Activated T-cell treated with anti-CD3 and anti-CD28 coated beads, Interleukin-2, amount 50 U/mL, for 72 hours (primary cell): ENCODE results near the gene UPK3BL2. TPM values are rescaled to one million over a fixed set of nuclear protein-coding genes. Genes with fewer than 3 reads are reported as not detected.
A peak's percentile ranks its signal among the peaks of the same experiment; 100 is the strongest.
"Not testable (repeated sequence)": the region's sequence is repeated elsewhere in the genome, so short reads cannot be mapped to it uniquely, and the experiment has no call there.

ENCODE experiments used
- ATAC-seq, 2 donors: fragments of 150-1000 bp; cut with Tn5 transposase; replicated peaks in 1 of 2; 2 replicates each; pipeline ENCODE4 v1.10.0; 2021; ENCODE audit warnings: moderate library complexity in 2 of 2, mild to moderate bottlenecking in 1 of 2
- DNase-seq, 2 donors: peaks; one replicate each; pipeline ENCODE4 v3.0.0; 2021 to 2022; ENCODE audit warnings: mixed read lengths in 1 of 2
- H3K27ac Mint-ChIP-seq: one replicate; pipeline ENCODE4 v1.8.0; 2022; ENCODE audit warnings: mild to moderate bottlenecking, moderate library complexity, mixed read lengths
- H3K27me3 Mint-ChIP-seq: one replicate; pipeline ENCODE4 v1.8.0; 2022; ENCODE audit warnings: low read depth, mixed read lengths
- H3K36me3 Mint-ChIP-seq, 2 donors: one replicate each; pipeline ENCODE4 v1.8.0; 2022; ENCODE audit warnings: mixed read lengths in 2 of 2, mild to moderate bottlenecking in 1 of 2; ENCODE audit not compliant: insufficient read depth in 2 of 2
- H3K4me1 Mint-ChIP-seq: one replicate; pipeline ENCODE4 v1.8.0; 2022; ENCODE audit warnings: low read depth, mixed read lengths
- H3K4me3 Mint-ChIP-seq, 2 donors: one replicate each; pipeline ENCODE4 v1.8.0; 2022; ENCODE audit warnings: mild to moderate bottlenecking in 2 of 2, mixed read lengths in 2 of 2, moderate library complexity in 2 of 2
- H3K9me3 Mint-ChIP-seq, 2 donors: one replicate each; pipeline ENCODE4 v1.8.0; 2022; ENCODE audit warnings: mixed read lengths in 2 of 2
- total RNA-seq, 2 donors: library from RNA; stranded (reverse); gene quantifications; one replicate each; pipeline ENCODE4 v1.2.3, GENCODE V29; 2022

Gene UPK3BL2
- total RNA-seq, 2 donors from 2014 or later: 24.8 to 37.9 TPM

- not testable (repeated sequence) for H3K4me1 Mint-ChIP-seq, H3K4me3 Mint-ChIP-seq, DNase-seq, H3K9me3 Mint-ChIP-seq, H3K27me3 Mint-ChIP-seq, H3K36me3 Mint-ChIP-seq, H3K27ac Mint-ChIP-seq
- ATAC-seq: peak; percentile 30 to 36
Measured at GRCh38 chr7:102546353-102546752, 2.9 kb upstream of the UPK3BL2 start.

- H3K9me3 Mint-ChIP-seq, H3K36me3 Mint-ChIP-seq, H3K4me1 Mint-ChIP-seq, H3K4me3 Mint-ChIP-seq, ATAC-seq, H3K27me3 Mint-ChIP-seq, H3K27ac Mint-ChIP-seq: not testable (repeated sequence)
- DNase-seq: peak in 1 of 2 donors; percentile 7
Measured at GRCh38 chr7:102545288-102545687, 1.8 kb upstream of the UPK3BL2 start.

- DNase-seq, H3K27ac Mint-ChIP-seq, H3K27me3 Mint-ChIP-seq, H3K9me3 Mint-ChIP-seq, ATAC-seq, H3K4me1 Mint-ChIP-seq, H3K4me3 Mint-ChIP-seq, H3K36me3 Mint-ChIP-seq: not testable (repeated sequence)
Measured at GRCh38 chr7:102544372-102544771, 876 bp upstream of the UPK3BL2 start.

GRCh38 chr7:102542771-102543170 lies 725 bp downstream of the UPK3BL2 start:
- H3K27ac Mint-ChIP-seq, H3K9me3 Mint-ChIP-seq, H3K4me3 Mint-ChIP-seq, H3K4me1 Mint-ChIP-seq, ATAC-seq, DNase-seq, H3K27me3 Mint-ChIP-seq, H3K36me3 Mint-ChIP-seq: not testable (repeated sequence)

- ATAC-seq, H3K4me3 Mint-ChIP-seq, H3K4me1 Mint-ChIP-seq, DNase-seq, H3K36me3 Mint-ChIP-seq, H3K27ac Mint-ChIP-seq, H3K9me3 Mint-ChIP-seq, H3K27me3 Mint-ChIP-seq: not testable (repeated sequence)
Measured at GRCh38 chr7:102542083-102542482, 1.4 kb downstream of the UPK3BL2 start.

GRCh38 chr7:102540604-102541003 lies 2.9 kb downstream of the UPK3BL2 start:
- H3K27ac Mint-ChIP-seq, H3K36me3 Mint-ChIP-seq, H3K9me3 Mint-ChIP-seq, H3K4me1 Mint-ChIP-seq, ATAC-seq, H3K4me3 Mint-ChIP-seq, DNase-seq, H3K27me3 Mint-ChIP-seq: not testable (repeated sequence)

- DNase-seq, H3K4me1 Mint-ChIP-seq, H3K36me3 Mint-ChIP-seq: not testable (repeated sequence)
Measured at GRCh38 chr7:102535062-102535615, 8.4 kb downstream of the UPK3BL2 start.

GRCh38 chr7:102532127-102532526 lies 11.4 kb downstream of the UPK3BL2 start:
- H3K36me3 Mint-ChIP-seq, H3K4me3 Mint-ChIP-seq, H3K27ac Mint-ChIP-seq, DNase-seq, H3K9me3 Mint-ChIP-seq, H3K4me1 Mint-ChIP-seq, H3K27me3 Mint-ChIP-seq, ATAC-seq: not testable (repeated sequence)

More at GRCh38 chr7:102535062-102535615, 8.4 kb downstream of the UPK3BL2 start:
- not testable (repeated sequence) for H3K4me3 Mint-ChIP-seq, ATAC-seq, H3K27me3 Mint-ChIP-seq, H3K9me3 Mint-ChIP-seq, H3K27ac Mint-ChIP-seq

- H3K27me3 Mint-ChIP-seq, H3K27ac Mint-ChIP-seq, ATAC-seq, DNase-seq, H3K4me3 Mint-ChIP-seq, H3K4me1 Mint-ChIP-seq, H3K9me3 Mint-ChIP-seq, H3K36me3 Mint-ChIP-seq: not testable (repeated sequence)
Measured at GRCh38 chr7:102531583-102531982, 11.9 kb downstream of the UPK3BL2 start.

- not testable (repeated sequence) for H3K36me3 Mint-ChIP-seq, H3K4me3 Mint-ChIP-seq, H3K4me1 Mint-ChIP-seq, H3K9me3 Mint-ChIP-seq, H3K27ac Mint-ChIP-seq, ATAC-seq, DNase-seq, H3K27me3 Mint-ChIP-seq
Measured at GRCh38 chr7:102527822-102528793, 15.4 kb downstream of the UPK3BL2 start.

- not testable (repeated sequence) for H3K36me3 Mint-ChIP-seq, ATAC-seq, DNase-seq, H3K27me3 Mint-ChIP-seq, H3K27ac Mint-ChIP-seq, H3K4me3 Mint-ChIP-seq, H3K4me1 Mint-ChIP-seq, H3K9me3 Mint-ChIP-seq
Measured at GRCh38 chr7:102527182-102527581, 16.3 kb downstream of the UPK3BL2 start.

GRCh38 chr7:102524803-102525202 lies 18.7 kb downstream of the UPK3BL2 start:
- not testable (repeated sequence) for H3K4me1 Mint-ChIP-seq, H3K27me3 Mint-ChIP-seq, H3K27ac Mint-ChIP-seq, DNase-seq, H3K9me3 Mint-ChIP-seq, H3K4me3 Mint-ChIP-seq, H3K36me3 Mint-ChIP-seq
- ATAC-seq: peak in 1 of 2 donors; percentile 19

- H3K27ac Mint-ChIP-seq, H3K36me3 Mint-ChIP-seq, H3K9me3 Mint-ChIP-seq, H3K4me3 Mint-ChIP-seq, H3K4me1 Mint-ChIP-seq, H3K27me3 Mint-ChIP-seq, ATAC-seq, DNase-seq: not testable (repeated sequence)
Measured at GRCh38 chr7:102520797-102521196, 22.7 kb downstream of the UPK3BL2 start.
